ENCODE data around the gene PKD1.

Gene PKD1

GRCh38 chr16:2045965-2046892 is 89.5 kb downstream of the PKD1 start:
- no peaks in the 10 kb centered on the region for H3K27me3 ChIP-seq (ENCODE audit: insufficient read depth, low read length)
- H3K36me3 ChIP-seq (ENCODE audit: insufficient read depth, low read length), result peaks cover 9% of the 10 kb centered on the region
- H3K4me3 ChIP-seq (ENCODE audit: low read length), result peak overlapping the region; percentile 84
- H3K4me1 ChIP-seq (ENCODE audit: insufficient read depth, low read length), result peaks cover 15% of the 10 kb centered on the region
- H2AFZ ChIP-seq (ENCODE audit: low read depth, low read length), result no peak overlapping the region
- no peaks in the 10 kb centered on the region for H3K9me3 ChIP-seq (ENCODE audit: low read length)

DNA sequence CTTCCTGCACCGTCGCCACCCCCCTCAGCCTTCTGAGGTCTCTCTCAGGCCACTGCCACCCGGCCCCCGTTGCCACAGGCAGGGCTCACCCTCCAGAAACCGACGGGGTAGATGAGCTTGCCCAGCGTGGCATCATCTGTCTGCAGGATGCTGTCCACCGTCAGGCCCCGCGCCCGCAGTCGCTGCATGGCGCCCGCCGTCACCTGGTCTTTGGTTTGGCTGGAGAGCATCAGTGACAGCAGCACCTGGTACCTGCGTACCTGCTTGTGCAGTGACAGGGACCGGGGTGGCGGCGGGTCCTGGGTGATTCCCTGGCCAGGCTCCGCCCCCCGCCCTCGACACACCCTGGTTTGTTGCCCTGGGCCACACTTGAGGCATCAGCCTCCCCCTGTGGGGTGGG is 91.2 kb downstream of the PKD1 start:
- Histone ChIP-seq H3K27me3 (ENCODE audit: insufficient read depth, low read length) (no peaks in the 10 kb centered on the region), H3K4me1 (ENCODE audit: insufficient read depth, low read length) (peaks cover 15% of the 10 kb centered on the region), H3K9me3 (ENCODE audit: low read length) (no peaks in the 10 kb centered on the region), H3K36me3 (ENCODE audit: insufficient read depth, low read length) (no peaks in the 10 kb centered on the region), H3K4me3 (ENCODE audit: low read length) (no peak overlapping the region), H2AFZ (ENCODE audit: low read depth, low read length) (no peak overlapping the region)

GRCh38 chr16:2043667-2044451 is 91.8 kb downstream of the PKD1 start:
- H3K4me3 ChIP-seq (ENCODE audit: low read length), result no peak overlapping the region
- no peak overlapping the region for H2AFZ ChIP-seq (ENCODE audit: low read depth, low read length)
- H3K27me3 ChIP-seq (ENCODE audit: insufficient read depth, low read length), result no peaks in the 10 kb centered on the region
- H3K4me1 ChIP-seq (ENCODE audit: insufficient read depth, low read length), result peaks cover 13% of the 10 kb centered on the region
- H3K9me3 ChIP-seq (ENCODE audit: low read length), result no peaks in the 10 kb centered on the region
- no peaks in the 10 kb centered on the region for H3K36me3 ChIP-seq (ENCODE audit: insufficient read depth, low read length)

GRCh38 chr16:2042986-2043666 is 92.6 kb downstream of the PKD1 start:
- no peaks in the 10 kb centered on the region for H3K36me3 ChIP-seq (ENCODE audit: insufficient read depth, low read length)
- no peaks in the 10 kb centered on the region for H3K27me3 ChIP-seq (ENCODE audit: insufficient read depth, low read length)
- no peaks in the 10 kb centered on the region for H3K9me3 ChIP-seq (ENCODE audit: low read length)
- no peak overlapping the region for H3K4me3 ChIP-seq (ENCODE audit: low read length)
- H3K4me1 ChIP-seq (ENCODE audit: insufficient read depth, low read length), result peaks cover 6% of the 10 kb centered on the region
- H2AFZ ChIP-seq (ENCODE audit: low read depth, low read length), result no peak overlapping the region

- Histone ChIP-seq H3K27me3 (ENCODE audit: insufficient read depth, low read length) (no peaks in the 10 kb centered on the region), H3K4me1 (ENCODE audit: insufficient read depth, low read length) (peaks cover 6% of the 10 kb centered on the region), H3K9me3 (ENCODE audit: low read length) (no peaks in the 10 kb centered on the region), H3K4me3 (ENCODE audit: low read length) (no peak overlapping the region), H2AFZ (ENCODE audit: low read depth, low read length) (no peak overlapping the region), H3K36me3 (ENCODE audit: insufficient read depth, low read length) (no peaks in the 10 kb centered on the region)
Measured at GRCh38 chr16:2042171-2042985, 93.3 kb downstream of the PKD1 start.

DNA sequence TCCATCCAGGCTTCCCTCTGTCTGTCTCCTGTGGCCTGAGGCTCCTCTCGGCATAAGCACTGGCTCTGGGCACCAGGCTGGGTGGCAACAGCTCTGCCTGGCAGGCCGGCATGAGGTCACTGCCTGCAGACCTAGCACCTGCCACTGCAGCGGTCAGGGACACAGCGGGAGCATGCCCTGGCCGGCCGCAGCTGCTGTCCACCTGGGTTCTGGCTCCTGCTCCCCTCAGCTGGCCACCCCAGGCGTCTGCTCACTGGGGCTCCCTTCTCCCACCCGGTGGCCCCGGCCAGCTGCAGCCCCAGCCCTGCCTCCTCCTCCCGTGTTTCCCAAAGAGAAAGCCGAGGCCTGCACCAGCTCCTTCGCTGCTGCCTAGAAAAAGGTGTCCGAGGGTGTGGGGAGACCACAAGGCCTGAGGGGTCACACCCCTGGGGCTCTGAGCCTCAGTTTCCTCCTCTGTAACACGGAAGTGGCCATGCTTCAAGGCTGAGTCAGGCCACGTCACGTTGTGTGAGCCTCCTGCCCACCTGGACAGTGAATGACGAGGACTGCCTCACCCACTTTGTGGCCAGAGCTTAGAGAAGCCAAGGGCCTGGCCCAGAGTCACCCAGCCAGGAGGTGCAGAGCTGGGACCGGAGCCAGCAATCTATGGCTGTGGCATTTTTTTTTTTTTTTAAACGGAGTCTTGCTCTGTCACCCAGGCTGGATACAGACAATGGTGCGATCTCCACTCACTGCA is 94.7 kb downstream of the PKD1 start:
- no peaks in the 10 kb centered on the region for H3K27me3 ChIP-seq (ENCODE audit: insufficient read depth, low read length)
- no peaks in the 10 kb centered on the region for H3K36me3 ChIP-seq (ENCODE audit: insufficient read depth, low read length)
- H3K9me3 ChIP-seq (ENCODE audit: low read length), result no peaks in the 10 kb centered on the region
- H2AFZ ChIP-seq (ENCODE audit: low read depth, low read length), result no peak overlapping the region
- H3K4me3 ChIP-seq (ENCODE audit: low read length), result no peak overlapping the region
- peaks cover 1% of the 10 kb centered on the region for H3K4me1 ChIP-seq (ENCODE audit: insufficient read depth, low read length)

DNA sequence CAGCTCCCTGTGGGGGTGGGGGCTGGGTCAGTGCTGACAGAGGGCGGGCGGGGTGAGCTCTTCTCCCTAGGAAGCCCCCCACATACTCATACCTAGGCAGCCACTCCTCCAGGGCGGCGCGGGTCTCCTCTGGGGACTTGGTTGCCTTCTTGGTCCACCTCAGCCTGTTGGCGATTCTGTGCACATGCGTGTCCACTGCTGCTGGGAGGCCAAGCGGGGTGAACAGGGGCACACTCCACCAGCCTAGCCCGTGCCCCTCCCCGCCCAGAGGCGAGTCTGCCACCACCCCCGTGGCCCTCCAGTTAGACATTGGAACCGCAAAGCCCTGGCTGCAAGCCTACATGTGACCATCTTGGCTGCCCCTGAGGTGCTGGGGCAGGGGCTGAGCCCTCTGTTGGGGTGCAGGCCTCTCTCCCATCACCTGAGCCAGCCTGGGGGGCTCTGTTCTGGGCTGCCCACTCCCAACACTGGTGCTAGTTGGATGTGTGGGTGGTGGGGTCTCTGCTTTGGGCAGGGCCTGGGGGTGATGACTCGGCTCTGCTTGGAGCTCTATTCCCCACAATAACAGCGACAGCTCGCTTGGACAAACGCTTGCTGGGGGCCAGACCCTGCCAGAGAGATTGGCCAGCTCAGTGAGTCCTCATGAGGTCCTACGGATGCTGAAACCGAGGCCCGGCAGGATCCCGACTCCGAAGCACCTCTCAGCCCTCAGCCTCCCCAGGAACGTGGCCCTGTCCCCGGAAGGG is 95.5 kb downstream of the PKD1 start:
- H3K4me1 ChIP-seq (ENCODE audit: insufficient read depth, low read length), result peaks cover 4% of the 10 kb centered on the region
- no peak overlapping the region for H3K4me3 ChIP-seq (ENCODE audit: low read length)
- no peaks in the 10 kb centered on the region for H3K36me3 ChIP-seq (ENCODE audit: insufficient read depth, low read length)
- H2AFZ ChIP-seq (ENCODE audit: low read depth, low read length), result no peak overlapping the region
- H3K27me3 ChIP-seq (ENCODE audit: insufficient read depth, low read length), result no peaks in the 10 kb centered on the region
- H3K9me3 ChIP-seq (ENCODE audit: low read length), result no peaks in the 10 kb centered on the region

GRCh38 chr16:2039274-2040031 is 96.2 kb downstream of the PKD1 start:
- Histone ChIP-seq H3K27me3 (ENCODE audit: insufficient read depth, low read length) (no peaks in the 10 kb centered on the region), H3K9me3 (ENCODE audit: low read length) (no peaks in the 10 kb centered on the region), H3K36me3 (ENCODE audit: insufficient read depth, low read length) (no peaks in the 10 kb centered on the region), H3K4me1 (ENCODE audit: insufficient read depth, low read length) (peaks cover 4% of the 10 kb centered on the region), H2AFZ (ENCODE audit: low read depth, low read length) (no peak overlapping the region), H3K4me3 (ENCODE audit: low read length) (no peak overlapping the region)

Data from neuron (in vitro differentiated cells).